Left kidney (tissue), 8 donors: ENCODE measurements around the gene PARP4. TPM values are rescaled to one million over a fixed set of nuclear protein-coding genes. Genes with fewer than 3 reads are reported as not detected.
A peak's percentile ranks its signal among the peaks of the same experiment; 100 is the strongest.
"Not testable (repeated sequence)": the region's sequence is repeated elsewhere in the genome, so short reads cannot be mapped to it uniquely, and the experiment has no call there.

Experiments used
- DNase-seq: peaks from one replicate; pipeline ENCODE4 v3.0.0-alpha.2; 2013
- long read RNA-seq, 8 donors: transcript quantifications; one replicate each; lab custom pipeline, GENCODE V29; 2026
- polyA plus RNA-seq: library from polyadenylated mRNA; unstranded; fragments of 120-200 nt; gene quantifications from one replicate; pipeline ENCODE4 v1.2.1, GENCODE V29; 2013; ENCODE audit not compliant: insufficient read length

Gene PARP4
- polyA plus RNA-seq = 54.2 TPM
- long read RNA-seq, donor 1, partial matches to known transcripts = 31 of 31 reads
- long read RNA-seq, donor 1, other reads (novel, unspliced or antisense) = 0 of 31 reads
- long read RNA-seq, donor 2, full-length matches to known transcripts = 1 of 9 reads
- long read RNA-seq, donor 2, partial matches to known transcripts = 8 of 9 reads
- long read RNA-seq, donor 2, other reads (novel, unspliced or antisense) = 0 of 9 reads
- long read RNA-seq, donor 3, partial matches to known transcripts = 5 of 5 reads
- long read RNA-seq, donor 3, other reads (novel, unspliced or antisense) = 0 of 5 reads
- long read RNA-seq, donor 4 = 0 reads
- long read RNA-seq, donor 5, full-length matches to known transcripts = 2 of 19 reads
- long read RNA-seq, donor 5, partial matches to known transcripts = 17 of 19 reads
- long read RNA-seq, donor 5, other reads (novel, unspliced or antisense) = 0 of 19 reads
- long read RNA-seq, donor 6, partial matches to known transcripts = 6 of 6 reads
- long read RNA-seq, donor 6, other reads (novel, unspliced or antisense) = 0 of 6 reads
- long read RNA-seq, donor 7, full-length matches to known transcripts = 4 of 26 reads
- long read RNA-seq, donor 7, partial matches to known transcripts = 22 of 26 reads
- long read RNA-seq, donor 7, other reads (novel, unspliced or antisense) = 0 of 26 reads
- long read RNA-seq, donor 8, full-length matches to known transcripts = 2 of 2 reads
- long read RNA-seq, donor 8, partial matches to known transcripts = 0 of 2 reads
- long read RNA-seq, donor 8, other reads (novel, unspliced or antisense) = 0 of 2 reads

- peak; percentile 81 for DNase-seq
Observed at GRCh38 chr13:24512197-24512907, at the start of gene PARP4. TSS of gene PARP4 (minus strand) at chr13:24512778. CDS start at chr13:24503776, 9,002 bp downstream.

- DNase-seq = not testable (repeated sequence)
Observed at GRCh38 chr13:24560579-24561187, 48.1 kb upstream of the PARP4 start.

GRCh38 chr13:24559431-24560218 lies 47.0 kb upstream of the PARP4 start:
- not testable (repeated sequence) for DNase-seq

GRCh38 chr13:24557081-24557480 lies 44.5 kb upstream of the PARP4 start:
- DNase-seq = no peak

GRCh38 chr13:24553892-24554291 lies 41.3 kb upstream of the PARP4 start:
- not testable (repeated sequence) for DNase-seq

- DNase-seq = peak; percentile 10
Observed at GRCh38 chr13:24541476-24542352, 29.1 kb upstream of the PARP4 start.

GRCh38 chr13:24541127-24541475 lies 28.5 kb upstream of the PARP4 start:
- no peak for DNase-seq

GRCh38 chr13:24540236-24541126 lies 27.9 kb upstream of the PARP4 start:
- peak; percentile 4 for DNase-seq

GRCh38 chr13:24539500-24540165 lies 27.1 kb upstream of the PARP4 start:
- no peak for DNase-seq

- DNase-seq = no peak
Observed at GRCh38 chr13:24529478-24529877, 16.9 kb upstream of the PARP4 start.

GRCh38 chr13:24528816-24529398 lies 16.3 kb upstream of the PARP4 start:
- no peak for DNase-seq

- no peak for DNase-seq
Observed at GRCh38 chr13:24527266-24527775, 14.7 kb upstream of the PARP4 start.

GRCh38 chr13:24520733-24521132 lies 8.2 kb upstream of the PARP4 start:
- DNase-seq = no peak

- DNase-seq = no peak
Observed at GRCh38 chr13:24516919-24517318, 4.3 kb upstream of the PARP4 start.

GRCh38 chr13:24512908-24513213 lies 283 bp upstream of the PARP4 start:
- no peak for DNase-seq

- no peak for DNase-seq
Observed at GRCh38 chr13:24511816-24512196, 772 bp downstream of the PARP4 start.

- peak; percentile 6 for DNase-seq
Observed at GRCh38 chr13:24511019-24511815, 1.4 kb downstream of the PARP4 start.
